Glomerular visceral epithelial cell (primary cell): Measurements from ENCODE around the gene TADA1.

ENCODE experiments used
- DNase-seq: peaks from one replicate; pipeline ENCODE4 v3.0.0-alpha.2; 2016; ENCODE audit errors: extremely low spot score

TADA1 gene

GRCh38 chr1:166875734-166876539, at the start of gene TADA1:
TADA1 (minus strand) TSS chr1:166876264; CDS start chr1:166876233, 31 bp downstream.
- DNase-seq, result peak; percentile 99

GRCh38 chr1:166924823-166925541, 48.9 kb upstream of the TADA1 start:
- no peak for DNase-seq

- DNase-seq, result no peak
Observed at GRCh38 chr1:166920561-166921475, 44.8 kb upstream of the TADA1 start.

- DNase-seq, result no peak
Observed at GRCh38 chr1:166918956-166919316, 42.9 kb upstream of the TADA1 start.

- DNase-seq, result no peak
Observed at GRCh38 chr1:166918088-166918955, 42.3 kb upstream of the TADA1 start.

GRCh38 chr1:166915941-166916340, 39.9 kb upstream of the TADA1 start:
- DNase-seq, result peak; percentile 40

GRCh38 chr1:166915042-166915441, 39.0 kb upstream of the TADA1 start:
- DNase-seq, result no peak

GRCh38 chr1:166914111-166914510, 38.0 kb upstream of the TADA1 start:
- DNase-seq, result no peak

- DNase-seq, result no peak
Observed at GRCh38 chr1:166911624-166912023, 35.6 kb upstream of the TADA1 start.

GRCh38 chr1:166910396-166910994, 34.4 kb upstream of the TADA1 start:
- peak; percentile 91 for DNase-seq

- DNase-seq, result no peak
Observed at GRCh38 chr1:166908942-166909341, 32.9 kb upstream of the TADA1 start.

GRCh38 chr1:166907763-166908162, 31.7 kb upstream of the TADA1 start:
- DNase-seq, result no peak

- no peak for DNase-seq
Observed at GRCh38 chr1:166907051-166907450, 31.0 kb upstream of the TADA1 start.

GRCh38 chr1:166906647-166907046, 30.6 kb upstream of the TADA1 start:
- DNase-seq, result no peak

GRCh38 chr1:166905900-166906299, 29.8 kb upstream of the TADA1 start:
- peak; percentile 95 for DNase-seq

- peak; percentile 32 for DNase-seq
Observed at GRCh38 chr1:166905136-166905535, 29.1 kb upstream of the TADA1 start.

- DNase-seq, result no peak
Observed at GRCh38 chr1:166903232-166903631, 27.2 kb upstream of the TADA1 start.

- DNase-seq, result peak; percentile 35
Observed at GRCh38 chr1:166902279-166902678, 26.2 kb upstream of the TADA1 start.

- peak; percentile 20 for DNase-seq
Observed at GRCh38 chr1:166900987-166901386, 24.9 kb upstream of the TADA1 start.

- DNase-seq, result no peak
Observed at GRCh38 chr1:166899769-166900168, 23.7 kb upstream of the TADA1 start.

GRCh38 chr1:166895766-166896165, 19.7 kb upstream of the TADA1 start:
- no peak for DNase-seq
